Peyer's patch (tissue), 4 donors: ENCODE data around the gene SEPTIN12.

ENCODE experiments used
- CTCF ChIP-seq, 6 experiments: fragments of 450-650 bp in 4 of 6; fragments of 200-600 bp in 2 of 6; sonication (generic) in 1 of 6; IDR thresholded peaks; one replicate each; pipeline ENCODE4 v1.5.1; 2017 to 2019; ENCODE audit warnings: antibody characterized with exemption in 6 of 6, mild to moderate bottlenecking in 3 of 6, moderate library complexity in 1 of 6
- POLR2A ChIP-seq, 2 donors: fragments of 450-650 bp; IDR thresholded peaks; one replicate each; pipeline ENCODE4 v1.5.1; 2017; ENCODE audit warnings: antibody characterized with exemption in 2 of 2, mild to moderate bottlenecking in 2 of 2, moderate library complexity in 2 of 2

- TF ChIP-seq POLR2A (IDR thresholded peaks at IDR 0.05), result no peak
- no peak for TF ChIP-seq CTCF (IDR thresholded peaks at IDR 0.05)
Measured at GRCh38 chr16:4778050-4778392, 10.1 kb downstream of the SEPTIN12 start.
